CD14-positive monocyte (primary cell): ENCODE measurements around the gene LHX3. TPM values are rescaled to one million over a fixed set of nuclear protein-coding genes. Genes with fewer than 3 reads are reported as not detected.

Experiments
- DNase-seq, 3 donors: peaks; one replicate each; pipeline ENCODE4 v3.0.0-alpha.2; 2011 to 2022
- H2AFZ ChIP-seq: 2 replicates; pipeline ENCODE4 v1.6.0; 2012; ENCODE audit warnings: mild to moderate bottlenecking, low read depth, low read length, inconsistent platforms; ENCODE audit not compliant: insufficient read depth, poor library complexity, severe bottlenecking
- H3K27ac ChIP-seq, 2 donors: 1 replicate in 1 of 2; 2 replicates in 1 of 2; pipeline ENCODE4 v1.5.1; 2012 to 2013; ENCODE audit warnings: low read length in 2 of 2, control low read depth in 1 of 2, inconsistent platforms in 1 of 2, low read depth in 1 of 2, mild to moderate bottlenecking in 1 of 2
- H3K27me3 ChIP-seq, 2 donors: one replicate each; pipeline versions ENCODE4 v1.6.0 to v1.6.1; 2011 to 2013; ENCODE audit warnings: low read length in 2 of 2; ENCODE audit not compliant: control insufficient read depth in 2 of 2, insufficient read depth in 2 of 2
- H3K36me3 ChIP-seq, 2 donors: replicated peaks in 1 of 2; 1 replicate in 1 of 2; 2 replicates in 1 of 2; pipeline versions ENCODE4 v1.5.1 to v1.6.1; 2012 to 2013; ENCODE audit warnings: low read length in 2 of 2, control low read depth in 1 of 2, inconsistent platforms in 1 of 2, mild to moderate bottlenecking in 1 of 2; ENCODE audit not compliant: insufficient read depth in 2 of 2, control insufficient read depth in 1 of 2
- H3K4me1 ChIP-seq, 2 donors: 1 replicate in 1 of 2; 2 replicates in 1 of 2; pipeline versions ENCODE4 v1.5.1 to v1.6.1; 2012 to 2013; ENCODE audit warnings: low read length in 2 of 2, control low read depth in 1 of 2, inconsistent platforms in 1 of 2, mild to moderate bottlenecking in 1 of 2, moderate library complexity in 1 of 2; ENCODE audit not compliant: insufficient read depth in 2 of 2, control insufficient read depth in 1 of 2
- H3K4me2 ChIP-seq: replicated peaks from 2 replicates; pipeline ENCODE3; 2012; ENCODE audit warnings: low read length, moderate library complexity, mild to moderate bottlenecking; ENCODE audit not compliant: poor library complexity, severe bottlenecking; ENCODE audit errors: extremely low read depth
- H3K4me3 ChIP-seq, 3 experiments: fragments of 200-600 bp in 1 of 3; sonication (generic) in 1 of 3; replicated peaks in 1 of 3; 1 replicate in 2 of 3; 2 replicates in 1 of 3; pipeline ENCODE4 v1.5.1; 2011 to 2013; ENCODE audit warnings: low read length in 3 of 3, mild to moderate bottlenecking in 3 of 3, control low read depth in 2 of 3, low read depth in 2 of 3, inconsistent platforms in 1 of 3, moderate library complexity in 1 of 3
- H3K79me2 ChIP-seq: 2 replicates; pipeline ENCODE4 v1.6.0; 2012; ENCODE audit warnings: mild to moderate bottlenecking, control low read depth, inconsistent platforms, low read length, moderate library complexity; ENCODE audit not compliant: insufficient read depth
- H3K9ac ChIP-seq: 2 replicates; pipeline ENCODE4 v1.6.0; 2017; ENCODE audit warnings: low read length, mild to moderate bottlenecking; ENCODE audit not compliant: insufficient read depth, poor library complexity, severe bottlenecking
- H3K9me3 ChIP-seq, 2 donors: replicated peaks in 1 of 2; 1 replicate in 1 of 2; 2 replicates in 1 of 2; pipeline versions ENCODE4 v1.5.1 to v1.6.1; 2012 to 2013; ENCODE audit warnings: low read length in 2 of 2, control low read depth in 1 of 2; ENCODE audit not compliant: control insufficient read depth in 1 of 2, insufficient read depth in 1 of 2
- H4K20me1 ChIP-seq: 2 replicates; pipeline ENCODE4 v1.6.0; 2012; ENCODE audit warnings: mild to moderate bottlenecking, low read length, control low read depth, moderate library complexity; ENCODE audit not compliant: insufficient read depth
- H3K27ac Mint-ChIP-seq, 7 donors: one replicate each; pipeline ENCODE4 v1.8.0; 2020; ENCODE audit warnings: mild to moderate bottlenecking in 7 of 7, mixed read lengths in 7 of 7, moderate library complexity in 6 of 7, inconsistent platforms in 2 of 7
- H3K27me3 Mint-ChIP-seq, 3 donors: one replicate each; pipeline ENCODE4 v1.8.0; 2021 to 2022; ENCODE audit warnings: low read depth in 3 of 3, mild to moderate bottlenecking in 3 of 3, mixed read lengths in 3 of 3, moderate library complexity in 3 of 3, inconsistent platforms in 1 of 3
- H3K36me3 Mint-ChIP-seq, 2 donors: one replicate each; pipeline ENCODE4 v1.8.0; 2020; ENCODE audit warnings: mixed read lengths in 2 of 2, inconsistent platforms in 1 of 2, mild to moderate bottlenecking in 1 of 2
- H3K4me1 Mint-ChIP-seq: one replicate; pipeline ENCODE4 v1.8.0; 2020; ENCODE audit warnings: mild to moderate bottlenecking, mixed read lengths
- H3K4me3 Mint-ChIP-seq, 2 donors: one replicate each; pipeline ENCODE4 v1.8.0; 2020; ENCODE audit warnings: mild to moderate bottlenecking in 2 of 2, mixed read lengths in 2 of 2, moderate library complexity in 1 of 2
- H3K9me3 Mint-ChIP-seq, 7 donors: one replicate each; pipeline ENCODE4 v1.8.0; 2020 to 2022; ENCODE audit warnings: mixed read lengths in 7 of 7, mild to moderate bottlenecking in 6 of 7, moderate library complexity in 6 of 7, inconsistent platforms in 2 of 7
- CTCF ChIP-seq: fragments of 200-600 bp; IDR thresholded peaks from one replicate; pipeline ENCODE4 v1.8.0; 2022; ENCODE audit warnings: antibody characterized with exemption, mild to moderate bottlenecking
- WGBS: methylation state at CpG from one replicate; pipeline ENCODE4 v1.1.5; 2013; ENCODE audit warnings: missing lambda C conversion rate; ENCODE audit not compliant: insufficient coverage; 5-methylcytosine and 5-hydroxymethylcytosine counted together
- intact Hi-C, 2 donors: fragments of 100-400 bp; cut with micrococcal nuclease; formaldehyde crosslinking; loops; one replicate each; pipeline versions ENCODE4 v1.15.0 to v1.15.1; 2023
- polyA plus RNA-seq, 3 donors: library from polyadenylated mRNA; depleted of rRNA in 1 of 3; unstranded in 2 of 3; stranded (reverse) in 1 of 3; fragments of 300-500 nt in 2 of 3; fragments of >200 nt in 1 of 3; fragmentation: Illumina TruSeq in 2 of 3; gene quantifications; 1 replicate in 2 of 3; 2 replicates in 1 of 3; pipeline ENCODE4 v1.2.3, GENCODE V29; 2012 to 2021

The LHX3 gene
- polyA plus RNA-seq, 3 donors: not detected

GRCh38 chr9:136193127-136193890 lies 11.6 kb downstream of the LHX3 start:
- Mint-ChIP-seq H3K27ac (no peak overlapping the region), H3K4me1 (no peaks in the 10 kb centered on the region), H3K27me3 (peaks cover 76 to 94% (median 78%) of the 10 kb centered on the region in 3 donors), H3K4me3 (no peak overlapping the region), H3K36me3 (peaks cover 0 to 3% of the 10 kb centered on the region in 2 donors), H3K9me3 (peaks cover 0 to 10% (median 2%) of the 10 kb centered on the region in 7 donors)
- intact Hi-C loops: no loop called here
- TF ChIP-seq CTCF: no peak
- no peaks in the 10 kb centered on the region for H3K79me2 ChIP-seq
- H3K4me2 ChIP-seq: no peak overlapping the region
- no peaks in the 10 kb centered on the region for H3K36me3 ChIP-seq
- peaks cover 31 to 88% of the 10 kb centered on the region in 2 donors for H3K27me3 ChIP-seq
- H3K9ac ChIP-seq: no peak overlapping the region
- no peak overlapping the region for H2AFZ ChIP-seq
- WGBS: 4% methylated on average over 84 of the region's 96 CpGs
- H3K4me3 ChIP-seq: no peak overlapping the region
- H3K4me1 ChIP-seq: no peaks in the 10 kb centered on the region
- no peak overlapping the region for H3K27ac ChIP-seq
- no peaks in the 10 kb centered on the region for H4K20me1 ChIP-seq
- DNase-seq: no peak
- peaks cover 0 to 12% of the 10 kb centered on the region in 2 donors for H3K9me3 ChIP-seq

DNA sequence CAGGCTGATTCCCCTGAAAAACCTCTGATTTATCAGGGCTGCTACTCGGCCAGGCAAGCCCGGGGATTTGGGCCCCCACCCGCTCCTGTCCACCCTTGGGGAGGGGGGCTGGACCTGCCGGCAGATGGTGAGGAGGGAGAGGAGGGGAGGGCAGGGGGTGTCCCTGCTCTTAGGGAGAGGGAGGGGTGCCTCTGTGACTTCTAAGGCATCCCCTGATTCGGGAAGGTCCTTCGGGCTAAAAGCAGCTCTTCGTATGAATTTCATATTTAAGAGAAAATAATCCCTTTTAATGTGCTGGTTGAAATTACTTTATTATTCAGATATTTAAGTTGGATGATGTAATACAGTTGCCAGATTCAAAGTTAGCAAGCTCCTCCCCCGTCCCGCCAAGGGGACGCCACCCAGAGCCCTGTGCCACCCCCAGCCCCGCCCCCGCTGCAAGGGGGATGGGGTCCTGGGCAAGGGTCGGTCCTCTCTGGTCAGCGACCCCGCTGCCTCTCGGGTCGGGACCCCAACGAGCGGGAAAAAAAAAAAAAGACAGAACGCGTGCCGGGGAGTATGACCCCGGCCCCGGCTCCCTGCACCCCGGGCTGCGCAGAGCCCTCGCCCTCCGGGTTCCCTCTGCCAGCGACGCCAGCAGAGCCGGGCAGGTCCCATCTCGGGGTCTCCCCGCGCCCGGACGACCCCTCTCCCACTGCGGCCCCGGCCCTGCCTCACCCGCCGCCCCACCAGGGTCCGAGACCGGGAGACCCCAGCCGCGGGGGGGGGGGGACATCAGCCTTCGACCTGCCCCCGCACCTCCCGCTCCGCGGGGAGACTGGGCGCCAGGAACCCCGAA lies 12.4 kb downstream of the LHX3 start:
- H3K9me3 ChIP-seq: peaks cover 0 to 12% of the 10 kb centered on the region in 2 donors
- TF ChIP-seq CTCF: no peak
- no peaks in the 10 kb centered on the region for H3K4me1 ChIP-seq
- no peaks in the 10 kb centered on the region for H3K4me1 Mint-ChIP-seq
- no peak overlapping the region for H3K4me2 ChIP-seq
- no peaks in the 10 kb centered on the region for H3K79me2 ChIP-seq
- WGBS: 6% methylated on average over 41 of the region's 51 CpGs
- no peaks in the 10 kb centered on the region for H4K20me1 ChIP-seq
- no peak overlapping the region for H2AFZ ChIP-seq
- peaks cover 0 to 3% of the 10 kb centered on the region in 2 donors for H3K36me3 Mint-ChIP-seq
- peaks cover 24 to 80% of the 10 kb centered on the region in 2 donors for H3K27me3 ChIP-seq
- no peak overlapping the region for H3K4me3 ChIP-seq
- peaks cover 0 to 10% (median 2%) of the 10 kb centered on the region in 7 donors for H3K9me3 Mint-ChIP-seq
- peak overlapping the region in 1 of 2 donors; percentile 30 for H3K4me3 Mint-ChIP-seq
- H3K27ac Mint-ChIP-seq: no peak overlapping the region
- H3K27me3 Mint-ChIP-seq: peaks cover 71 to 87% (median 73%) of the 10 kb centered on the region in 3 donors
- no peak for DNase-seq
- no peaks in the 10 kb centered on the region for H3K36me3 ChIP-seq
- H3K9ac ChIP-seq: no peak overlapping the region
- intact Hi-C loops: no loop called here
- no peak overlapping the region for H3K27ac ChIP-seq
